ENCODE results near the gene SPP2.

SPP2 gene, protein sequence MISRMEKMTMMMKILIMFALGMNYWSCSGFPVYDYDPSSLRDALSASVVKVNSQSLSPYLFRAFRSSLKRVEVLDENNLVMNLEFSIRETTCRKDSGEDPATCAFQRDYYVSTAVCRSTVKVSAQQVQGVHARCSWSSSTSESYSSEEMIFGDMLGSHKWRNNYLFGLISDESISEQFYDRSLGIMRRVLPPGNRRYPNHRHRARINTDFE

DNA sequence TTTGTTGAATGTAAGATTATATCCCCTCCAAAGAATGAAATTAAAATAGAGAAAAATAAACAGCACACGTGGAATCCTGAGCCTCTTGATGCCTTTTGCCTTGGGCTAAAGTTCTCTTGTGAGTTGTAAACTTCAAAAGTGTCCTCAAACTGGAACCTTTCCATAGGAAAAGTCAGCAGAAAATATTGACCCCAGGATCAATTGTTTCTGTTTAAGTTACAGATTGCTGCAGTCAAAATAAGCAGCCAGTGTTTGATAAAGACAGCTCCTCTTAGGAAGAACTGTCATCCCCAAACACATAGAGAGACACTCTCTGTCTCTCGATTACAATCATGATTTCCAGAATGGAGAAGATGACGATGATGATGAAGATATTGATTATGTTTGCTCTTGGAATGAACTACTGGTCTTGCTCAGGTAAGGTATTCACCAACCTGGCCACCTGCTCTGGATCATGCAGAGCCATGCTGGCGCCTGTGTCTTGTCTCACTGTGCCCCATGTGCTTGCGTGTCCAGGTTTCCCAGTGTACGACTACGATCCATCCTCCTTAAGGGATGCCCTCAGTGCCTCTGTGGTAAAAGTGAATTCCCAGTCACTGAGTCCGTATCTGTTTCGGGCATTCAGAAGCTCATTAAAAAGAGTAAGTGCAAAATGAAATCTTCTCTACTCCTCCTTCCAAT lies at the start of gene SPP2:
TSS of gene SPP2 (plus strand) at position 248 of the 681 bp plus-strand sequence. CDS start at position 333, 85 bp downstream.
- no peak for DNase-seq (ENCODE audit: low spot score)

DNA sequence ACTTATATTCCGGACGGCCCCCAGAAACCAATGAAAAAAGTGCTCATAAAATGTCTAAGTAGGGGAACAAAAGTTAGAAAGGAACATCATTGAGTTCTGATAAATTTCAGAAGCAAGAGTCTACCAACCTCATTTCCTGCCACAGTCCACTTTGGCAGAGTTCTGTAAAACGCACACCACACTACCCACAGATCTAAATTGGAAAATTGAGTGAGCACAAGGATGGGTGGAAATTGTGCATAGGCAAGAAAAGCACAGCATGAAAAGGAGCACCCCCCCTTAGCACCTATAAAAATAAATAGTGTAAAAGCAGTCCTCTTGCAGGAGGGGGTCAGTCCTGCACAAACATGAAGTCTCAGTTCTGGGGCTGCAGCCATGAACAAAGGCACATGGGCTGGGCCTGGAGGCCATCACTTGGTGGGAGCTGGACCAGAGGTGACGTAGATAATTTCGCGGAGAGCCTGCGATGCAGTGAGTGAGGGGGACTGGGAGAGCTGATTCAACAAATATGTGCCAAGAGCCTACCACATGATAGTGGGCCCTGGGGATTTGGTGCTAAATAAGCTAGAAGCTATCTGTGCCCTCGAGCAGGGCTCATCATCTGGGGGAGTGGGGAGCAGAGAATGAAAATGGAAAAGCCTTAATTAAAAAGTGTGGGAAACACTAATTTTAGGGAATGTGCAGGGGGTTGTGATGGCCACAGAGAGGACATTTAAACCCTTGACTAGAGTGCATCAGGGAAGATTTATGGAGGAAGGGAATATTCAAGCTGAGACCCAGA lies 48.9 kb upstream of the SPP2 start:
- no peak for DNase-seq (ENCODE audit: low spot score)

DNA sequence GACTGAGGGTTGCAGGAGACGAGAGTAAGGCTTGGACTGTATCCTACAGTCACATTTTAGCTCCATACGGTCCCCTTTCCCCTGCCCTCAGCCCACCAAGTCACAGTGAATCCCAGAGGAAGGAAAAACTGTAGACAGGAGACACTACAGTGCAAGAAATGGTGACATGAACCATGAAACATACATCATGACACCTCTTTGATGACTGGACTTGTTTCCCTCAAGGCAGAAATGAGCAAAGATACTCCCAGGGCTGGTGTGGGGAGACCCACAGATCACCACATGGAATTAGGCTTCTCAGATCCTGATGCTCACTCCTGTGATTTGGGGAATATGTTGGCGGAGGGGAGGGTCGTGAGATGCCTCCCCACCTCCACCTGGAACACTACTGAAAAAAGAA lies 48.2 kb upstream of the SPP2 start:
- no peak for DNase-seq (ENCODE audit: low spot score)

DNA sequence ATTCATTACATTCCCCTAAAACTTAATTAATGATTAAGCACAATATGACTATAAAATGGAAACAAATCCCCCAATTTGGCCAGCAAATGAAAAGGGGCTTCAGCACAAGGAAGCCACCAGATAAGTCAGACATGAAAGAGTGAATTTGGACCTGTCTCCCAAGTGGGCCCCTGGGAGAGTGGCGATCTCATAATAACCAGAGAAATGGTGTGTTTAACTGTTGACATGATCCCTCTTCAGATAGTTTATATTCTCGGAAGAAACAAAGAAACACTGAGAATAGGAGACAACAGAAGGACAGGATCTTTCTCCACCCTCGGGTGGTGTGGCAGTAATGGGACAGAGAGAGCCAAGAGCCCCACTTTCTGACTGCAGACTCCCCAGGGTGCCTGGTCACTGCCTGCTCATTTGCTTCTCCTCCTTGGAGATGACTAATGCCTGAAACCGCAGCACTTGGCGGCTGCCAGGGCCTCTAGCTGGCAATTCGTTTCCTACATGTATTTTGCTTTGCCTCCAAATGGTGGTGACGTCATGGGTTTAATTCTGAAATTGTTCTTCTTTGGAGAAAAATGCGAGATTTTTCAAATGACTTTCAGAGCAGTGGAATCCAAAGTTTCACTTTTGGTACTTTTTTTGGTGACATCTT lies 46.4 kb upstream of the SPP2 start:
- DNase-seq (ENCODE audit: low spot score): peak; percentile 82

DNA sequence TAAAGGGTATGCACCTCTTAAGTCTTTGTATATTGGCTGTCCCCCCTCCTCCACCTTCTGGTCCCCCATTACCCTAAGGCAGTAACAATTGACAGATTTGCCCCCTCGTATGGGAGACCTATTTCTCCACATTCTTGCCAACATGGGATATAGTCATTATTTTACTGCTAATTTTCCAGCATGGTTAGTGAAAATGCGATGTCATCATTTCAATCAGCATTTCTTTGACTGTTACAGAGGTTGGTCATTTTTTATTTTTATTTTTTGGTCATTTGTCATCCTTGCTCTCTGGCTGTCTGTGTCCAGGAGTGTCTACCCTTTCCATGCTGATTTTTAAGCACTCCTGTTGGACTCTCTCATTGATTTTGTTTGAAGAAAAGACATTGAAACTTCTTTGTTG lies 45.4 kb upstream of the SPP2 start:
- DNase-seq (ENCODE audit: low spot score): no peak

DNA sequence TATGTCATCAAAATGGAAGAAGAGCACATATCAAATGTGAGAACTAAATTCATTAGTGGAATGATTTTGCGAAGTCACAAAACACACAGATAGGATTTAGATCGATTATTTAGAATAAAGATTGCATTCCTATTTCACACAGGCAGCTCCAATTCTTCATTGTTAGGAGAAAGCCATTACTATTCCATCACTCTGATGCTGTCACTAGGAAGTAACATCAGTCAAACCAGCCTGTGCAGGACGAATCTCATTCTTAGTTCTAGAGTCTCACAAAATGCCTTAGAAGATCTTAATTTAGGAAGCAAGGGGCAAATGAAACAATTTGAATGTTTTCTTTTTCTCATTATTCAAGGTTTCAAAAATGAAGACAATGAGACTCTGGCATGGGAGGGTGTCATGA lies 44.0 kb upstream of the SPP2 start:
- no peak for DNase-seq (ENCODE audit: low spot score)

DNA sequence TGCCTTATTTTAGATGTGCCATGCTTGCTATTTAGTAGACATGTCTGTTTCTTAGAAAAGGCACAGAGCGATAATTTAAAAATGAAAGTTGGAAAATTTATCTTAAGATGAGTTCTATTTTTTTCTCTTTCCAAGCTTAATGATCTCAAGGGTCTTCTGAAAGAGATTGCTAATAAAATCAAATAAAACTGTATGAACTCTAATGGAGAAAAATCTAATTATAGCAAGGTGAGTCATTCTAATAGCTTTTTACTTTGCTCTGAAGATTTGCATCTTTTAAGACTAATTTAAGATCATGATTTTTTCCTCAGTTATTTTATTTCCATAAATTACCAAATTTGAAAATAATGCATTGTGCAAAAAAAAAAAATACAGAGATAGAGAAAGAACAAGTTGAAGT lies 36.1 kb upstream of the SPP2 start:
- no peak for DNase-seq (ENCODE audit: low spot score)

DNA sequence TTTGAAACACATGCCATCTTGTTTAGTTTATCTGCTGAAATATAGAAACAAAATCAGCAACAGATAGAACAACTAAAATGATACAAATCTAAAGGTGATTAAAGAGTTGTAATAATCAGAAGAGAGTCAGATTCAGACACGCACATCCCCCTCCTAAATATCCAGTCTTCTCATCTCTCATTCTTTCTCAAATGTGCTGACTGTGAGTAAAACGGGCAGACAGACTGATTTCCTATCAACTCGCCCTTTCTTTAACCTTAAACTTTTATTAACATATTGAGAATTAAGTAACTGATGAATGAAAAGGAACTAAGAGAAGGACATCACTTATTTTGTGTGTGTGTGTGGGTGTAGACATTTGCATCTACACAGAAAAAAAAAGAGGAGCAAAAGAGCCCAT lies 34.6 kb upstream of the SPP2 start:
- DNase-seq (ENCODE audit: low spot score): no peak

DNA sequence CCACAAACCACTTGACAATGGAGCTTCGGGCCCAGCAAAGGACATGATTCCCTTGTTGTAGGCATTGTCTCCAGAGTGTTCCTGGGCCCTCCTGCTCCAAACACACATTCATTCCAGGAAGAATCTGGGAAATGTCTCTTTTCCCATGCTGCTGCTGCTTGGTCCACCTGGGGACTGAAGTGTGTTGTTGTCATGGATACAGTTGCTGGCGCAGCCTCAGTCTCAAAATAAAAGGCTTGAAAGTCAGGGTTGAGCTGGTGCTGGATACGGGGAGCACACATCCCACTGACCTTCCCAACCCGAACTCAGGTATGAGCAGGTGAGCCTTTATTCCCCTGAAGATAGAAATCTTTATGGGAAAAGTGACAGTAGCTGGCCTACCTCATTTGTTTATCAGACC lies 30.6 kb upstream of the SPP2 start:
- no peak for DNase-seq (ENCODE audit: low spot score)

DNA sequence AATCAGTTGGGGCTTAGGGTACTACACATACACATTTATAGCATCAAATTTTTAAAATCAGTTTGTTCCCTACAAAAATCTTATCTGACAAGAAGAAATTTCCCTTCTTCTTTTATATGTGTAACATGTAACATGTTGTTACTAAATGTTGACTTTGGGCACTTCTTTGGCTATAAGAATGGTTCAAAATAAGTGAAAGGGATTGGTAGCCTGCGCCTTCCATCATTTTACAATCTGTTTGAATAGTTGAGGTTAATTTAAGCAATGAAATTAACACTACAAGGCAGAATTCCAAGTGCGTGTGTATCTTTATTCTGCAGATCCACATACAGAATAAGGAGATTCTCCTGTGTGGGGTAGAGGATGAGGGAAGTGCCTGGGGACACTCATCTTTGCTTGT lies 30.2 kb upstream of the SPP2 start:
- DNase-seq (ENCODE audit: low spot score): no peak

DNA sequence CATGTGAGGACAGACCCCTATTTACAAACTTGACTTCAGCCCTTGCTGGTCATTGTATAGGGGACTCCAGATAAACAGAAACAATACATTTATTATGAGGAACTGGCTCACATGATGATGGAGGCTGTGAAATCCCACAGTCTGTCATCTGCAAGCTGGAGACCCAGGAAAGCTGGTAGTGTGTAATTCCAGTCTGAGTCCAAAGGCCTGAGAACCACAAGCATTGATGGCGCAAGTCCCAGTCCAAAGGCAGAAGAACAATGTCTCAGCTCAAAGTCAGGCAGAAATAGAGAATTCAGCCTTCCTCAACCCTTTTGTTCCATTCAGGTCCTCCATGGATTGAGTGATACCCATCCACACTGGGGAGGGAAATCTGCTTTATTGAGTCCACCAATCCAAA lies 28.1 kb upstream of the SPP2 start:
- DNase-seq (ENCODE audit: low spot score): no peak

DNA sequence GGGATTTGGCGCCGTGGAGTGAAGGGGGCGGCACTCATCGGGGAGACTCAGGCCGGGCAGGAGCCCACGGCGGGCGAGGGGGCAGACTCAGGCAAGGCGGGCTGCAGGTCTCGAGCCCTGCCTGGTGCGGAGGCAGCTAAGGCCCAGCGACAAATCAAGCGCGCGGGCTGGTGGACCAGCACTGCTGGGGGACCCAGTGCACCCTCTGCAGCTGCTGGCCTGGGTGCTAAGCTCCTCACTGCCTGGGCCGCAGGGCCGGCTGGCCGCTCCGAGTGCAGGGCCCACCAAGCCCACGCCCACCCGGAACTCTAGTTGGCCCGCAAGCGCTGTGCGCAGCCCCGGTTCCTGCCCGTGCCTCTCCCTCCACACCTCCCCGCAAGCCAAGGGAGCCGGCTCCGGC lies 26.2 kb upstream of the SPP2 start:
- no peak for DNase-seq (ENCODE audit: low spot score)

DNA sequence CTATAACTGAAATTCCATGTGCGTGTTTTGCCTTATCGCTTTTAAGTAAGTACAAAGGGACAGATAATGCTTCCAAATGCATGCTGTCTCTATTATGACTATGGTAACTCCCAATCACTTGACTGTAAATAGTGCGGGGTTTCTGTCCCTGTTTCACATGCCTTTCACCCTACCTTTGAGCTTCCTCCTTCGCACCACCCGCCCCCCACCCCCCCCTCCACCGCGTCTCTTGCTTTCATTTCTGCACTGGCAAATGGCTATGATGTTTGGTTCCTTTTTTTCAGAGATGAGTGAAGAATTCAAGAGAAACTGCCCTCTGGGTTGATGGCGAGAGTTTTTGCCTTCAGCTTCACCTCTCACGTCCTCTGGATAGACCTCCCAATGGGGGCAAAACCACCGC lies 25.0 kb upstream of the SPP2 start:
- peak; percentile 28 for DNase-seq (ENCODE audit: low spot score)

DNA sequence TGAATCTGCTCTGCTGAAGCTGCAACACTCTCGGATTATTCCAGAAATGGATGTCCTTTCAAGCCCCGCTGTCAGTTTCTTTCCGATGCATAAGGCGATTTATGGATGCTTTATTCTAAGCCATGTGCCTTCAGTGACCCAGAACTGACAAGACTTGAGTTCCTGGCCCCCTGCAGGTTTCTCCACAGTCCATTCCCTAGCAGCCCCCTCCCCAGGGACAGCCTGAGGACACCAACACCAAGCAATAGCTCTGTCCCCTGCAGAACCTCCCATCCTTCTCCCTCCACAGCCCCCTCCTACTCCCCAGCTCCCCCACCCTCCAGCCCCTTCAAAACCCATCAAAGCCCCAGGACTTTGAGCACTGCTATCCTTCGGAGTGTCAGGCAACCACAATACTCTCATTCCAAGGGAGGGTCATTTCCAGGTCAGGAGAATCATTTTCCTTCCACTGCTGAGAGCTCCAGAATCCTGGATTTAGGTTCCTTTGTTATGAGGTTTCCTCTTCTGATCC lies 24.6 kb upstream of the SPP2 start:
- DNase-seq (ENCODE audit: low spot score): peak; percentile 27

DNA sequence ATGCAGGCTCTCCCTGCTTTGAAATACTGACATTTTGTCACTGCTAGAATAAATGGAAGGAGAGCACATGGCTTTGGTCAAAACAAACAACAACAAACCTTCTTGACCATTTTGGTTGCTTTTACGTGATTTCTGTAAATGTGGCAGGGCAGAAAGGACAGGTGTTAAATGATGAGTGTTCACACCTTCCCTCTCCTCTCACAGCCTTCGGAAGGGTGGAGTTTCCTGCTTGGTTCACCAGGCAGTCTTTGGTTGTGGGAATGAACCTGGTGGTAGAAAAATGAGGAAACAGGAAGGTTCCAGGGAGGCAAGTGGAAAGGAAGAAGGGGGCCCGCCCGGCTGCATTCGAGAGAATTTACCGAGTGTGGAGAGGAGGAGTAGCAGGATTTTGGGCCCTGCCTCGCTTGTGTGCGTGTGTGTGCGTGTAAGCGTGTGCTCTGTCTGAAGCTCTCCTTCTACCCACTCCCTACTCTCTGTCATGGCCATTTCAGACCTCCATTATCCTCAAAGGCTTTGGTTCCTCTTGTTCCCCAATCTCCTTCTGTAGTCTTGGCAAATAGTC lies 23.7 kb upstream of the SPP2 start:
- no peak for DNase-seq (ENCODE audit: low spot score)

DNA sequence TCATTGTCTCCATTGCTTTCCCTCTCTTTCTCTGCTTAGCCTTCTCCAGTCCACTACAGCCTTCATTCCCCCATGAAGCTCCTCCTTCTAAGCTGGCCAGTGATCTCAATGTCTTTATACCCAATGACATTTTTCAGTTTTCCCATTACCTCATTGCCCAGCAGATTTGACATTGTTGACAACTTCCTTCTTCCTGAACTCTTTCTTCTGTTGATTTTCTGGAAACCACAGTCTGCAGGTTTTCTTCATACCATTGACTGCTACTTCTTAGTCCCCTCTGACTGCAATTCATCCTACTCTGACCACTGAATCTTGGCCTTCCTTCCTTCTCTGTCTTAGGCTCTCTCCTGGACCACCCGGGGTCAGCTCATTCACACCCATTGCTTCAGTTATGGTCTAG lies 22.9 kb upstream of the SPP2 start:
- DNase-seq (ENCODE audit: low spot score): no peak

DNA sequence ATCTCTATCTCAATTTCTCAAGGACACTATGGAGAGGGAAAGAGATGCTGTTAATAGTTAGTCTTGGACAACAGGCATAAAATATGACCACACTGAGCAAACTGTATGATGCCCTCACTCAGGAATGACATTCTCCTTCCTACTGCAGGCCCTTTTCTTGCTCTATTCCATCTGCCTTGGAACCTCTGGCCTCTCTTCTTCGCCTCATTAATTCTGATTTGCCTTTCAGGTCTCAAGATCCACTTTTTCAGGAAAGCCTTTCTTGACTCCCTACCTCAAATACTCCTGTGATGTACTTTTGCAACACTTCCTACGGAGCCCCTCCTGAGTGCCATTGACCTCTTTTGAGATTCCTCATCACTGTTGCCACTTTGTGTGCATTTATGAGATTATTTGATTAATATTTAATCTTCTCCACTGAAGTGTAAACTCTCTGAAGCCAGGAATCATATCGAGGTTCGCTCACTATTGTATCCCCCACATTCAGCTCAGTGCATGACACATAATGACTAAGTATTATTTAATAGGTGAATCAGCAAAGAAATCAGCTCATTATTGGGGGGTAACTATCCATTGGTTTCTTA lies 21.3 kb upstream of the SPP2 start:
- no peak for DNase-seq (ENCODE audit: low spot score)

DNA sequence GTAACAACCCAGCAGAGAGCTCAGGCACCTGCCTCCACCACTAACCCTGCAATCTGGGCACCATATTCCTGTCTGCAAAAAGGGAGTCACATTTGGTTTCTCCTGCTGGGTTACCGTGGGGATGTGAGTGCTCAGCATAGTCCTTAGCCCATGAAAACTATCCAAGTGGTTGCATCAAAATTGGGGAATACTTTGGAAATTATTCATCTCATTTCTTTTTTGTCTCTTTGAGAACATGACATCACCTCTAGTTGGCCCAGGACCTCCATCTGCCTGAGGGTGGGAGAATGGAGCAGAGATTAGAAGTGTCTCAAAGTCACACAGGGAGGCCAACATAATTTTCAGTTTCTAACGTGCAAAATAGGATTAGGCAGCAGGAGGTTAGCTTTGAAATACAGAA lies 19.3 kb upstream of the SPP2 start:
- no peak for DNase-seq (ENCODE audit: low spot score)

DNA sequence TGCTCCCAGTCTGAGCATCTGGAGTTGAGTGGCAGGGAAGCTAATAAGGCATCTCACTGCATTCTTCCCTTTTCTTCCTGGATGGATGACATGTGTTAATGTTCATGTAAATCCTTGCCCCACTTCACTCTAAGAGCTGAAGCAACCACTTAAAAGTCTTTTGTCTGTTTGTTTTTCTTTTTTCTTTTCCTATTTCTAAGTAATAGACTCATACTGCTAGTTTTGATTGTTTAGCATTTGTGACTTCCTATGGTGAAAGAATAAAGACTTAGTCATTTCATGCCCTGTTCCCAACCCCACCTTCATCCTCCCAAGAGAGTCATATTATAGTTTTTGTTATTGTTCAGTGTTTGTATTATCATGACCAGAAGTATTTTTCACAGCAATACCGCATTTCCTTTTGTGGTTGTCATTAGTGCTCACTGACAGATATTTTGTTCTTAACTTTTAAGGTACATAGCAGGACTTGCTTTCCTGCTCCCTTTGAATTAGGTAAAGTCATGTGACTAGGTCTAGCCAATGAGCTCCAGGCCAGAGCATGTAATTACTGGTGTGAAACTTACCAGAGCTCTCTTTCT lies 18.1 kb upstream of the SPP2 start:
- peak; percentile 11 for DNase-seq (ENCODE audit: low spot score)

DNA sequence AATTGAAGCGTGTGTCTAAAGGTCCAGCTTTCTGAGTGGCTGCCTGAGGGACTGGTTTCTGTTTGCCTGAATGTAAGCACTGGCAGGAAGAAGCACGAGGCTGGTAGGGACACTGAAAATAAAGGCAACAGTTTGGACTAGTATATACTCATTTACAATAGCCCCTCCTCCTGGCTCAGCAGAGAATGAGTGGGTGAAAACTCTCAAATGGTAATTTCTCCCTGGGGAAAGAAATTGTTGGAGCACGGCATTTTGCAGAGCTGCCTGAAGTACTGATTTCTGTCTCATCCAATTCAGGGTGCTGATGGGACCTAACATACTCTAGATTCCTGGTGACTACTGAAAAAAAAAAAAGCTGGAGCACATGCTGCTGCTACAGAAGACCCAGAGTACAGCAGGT lies 17.3 kb upstream of the SPP2 start:
- DNase-seq (ENCODE audit: low spot score): no peak

DNA sequence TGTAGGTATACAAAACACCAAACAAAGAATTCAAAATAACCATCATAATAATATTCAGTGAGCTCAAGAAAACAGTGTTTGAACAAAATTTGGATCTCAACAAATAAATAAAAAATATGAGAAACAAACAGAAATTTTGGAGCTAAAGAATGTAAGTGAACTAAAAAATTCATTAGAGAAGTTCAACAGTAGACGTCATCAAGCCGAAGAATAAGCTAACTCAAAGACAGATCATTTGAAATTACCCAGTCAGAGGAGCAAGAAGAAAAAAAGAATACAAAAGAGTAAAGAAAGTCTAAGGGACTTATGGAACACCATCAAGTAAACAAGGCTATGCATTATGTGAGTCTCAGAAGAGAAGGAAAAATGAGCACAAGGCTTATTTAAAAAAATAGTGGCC lies 16.6 kb upstream of the SPP2 start:
- DNase-seq (ENCODE audit: low spot score): no peak

Measured in AG08396 (cell line).